GM13976 (cell line): ENCODE data around the gene SLK.
A peak's percentile ranks its signal among the peaks of the same experiment; 100 is the strongest.

Experiments used
- DNase-seq: peaks from one replicate; pipeline ENCODE4 v3.0.0; 2012; ENCODE audit warnings: low spot score
- in situ Hi-C: fragments of 300-500 bp; cut with MboI; formaldehyde crosslinking; loops from one replicate; pipeline ENCODE4 v1.12.0; 2022; ENCODE audit warnings: low sequenced_read_pairs, mixed read lengths, inconsistent platforms; ENCODE audit not compliant: unreplicated experiment
- TF ChIP-seq, protein P1 (sequence below): IDR thresholded peaks from 2 replicates; pipeline ENCODE4 v1.5.1; 2012; ENCODE audit warnings: borderline replicate concordance, mild to moderate bottlenecking; ENCODE audit not compliant: insufficient read depth; ENCODE audit errors: extremely low read depth, missing control alignments, control extremely low read depth

SLK gene

DNA sequence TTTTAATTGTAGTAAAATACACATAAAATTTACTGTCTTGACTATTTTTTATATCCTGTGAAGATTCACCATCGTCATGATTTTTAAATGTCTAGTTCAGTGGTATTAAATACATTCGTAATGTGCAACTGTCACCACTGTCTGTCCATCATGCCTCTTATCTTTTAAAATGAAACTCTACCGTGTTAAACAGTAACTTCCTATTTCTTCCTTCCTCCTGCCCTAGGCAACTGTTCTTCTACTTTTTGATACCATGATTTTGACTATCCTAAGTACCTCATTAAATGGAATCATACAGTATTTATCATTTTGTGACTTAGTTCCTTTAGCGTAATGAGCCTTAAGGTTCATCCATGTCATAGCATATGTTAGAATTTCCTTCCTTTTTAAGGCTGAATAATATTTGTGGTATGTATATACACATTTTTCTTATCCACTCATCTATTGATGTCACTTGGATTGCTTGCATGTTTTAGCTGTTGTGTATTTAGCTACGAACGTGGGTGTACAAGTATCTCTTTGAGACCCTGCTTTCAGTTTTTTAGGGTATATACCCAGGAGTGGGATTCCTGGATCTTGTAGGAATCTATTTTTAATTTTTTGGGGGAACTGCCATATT, 13.5 kb downstream of the SLK start:
- no peak for DNase-seq
- in situ Hi-C loops, result no loop called here
- TF ChIP-seq, protein P1, sequence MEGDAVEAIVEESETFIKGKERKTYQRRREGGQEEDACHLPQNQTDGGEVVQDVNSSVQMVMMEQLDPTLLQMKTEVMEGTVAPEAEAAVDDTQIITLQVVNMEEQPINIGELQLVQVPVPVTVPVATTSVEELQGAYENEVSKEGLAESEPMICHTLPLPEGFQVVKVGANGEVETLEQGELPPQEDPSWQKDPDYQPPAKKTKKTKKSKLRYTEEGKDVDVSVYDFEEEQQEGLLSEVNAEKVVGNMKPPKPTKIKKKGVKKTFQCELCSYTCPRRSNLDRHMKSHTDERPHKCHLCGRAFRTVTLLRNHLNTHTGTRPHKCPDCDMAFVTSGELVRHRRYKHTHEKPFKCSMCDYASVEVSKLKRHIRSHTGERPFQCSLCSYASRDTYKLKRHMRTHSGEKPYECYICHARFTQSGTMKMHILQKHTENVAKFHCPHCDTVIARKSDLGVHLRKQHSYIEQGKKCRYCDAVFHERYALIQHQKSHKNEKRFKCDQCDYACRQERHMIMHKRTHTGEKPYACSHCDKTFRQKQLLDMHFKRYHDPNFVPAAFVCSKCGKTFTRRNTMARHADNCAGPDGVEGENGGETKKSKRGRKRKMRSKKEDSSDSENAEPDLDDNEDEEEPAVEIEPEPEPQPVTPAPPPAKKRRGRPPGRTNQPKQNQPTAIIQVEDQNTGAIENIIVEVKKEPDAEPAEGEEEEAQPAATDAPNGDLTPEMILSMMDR, result no peak

DNA sequence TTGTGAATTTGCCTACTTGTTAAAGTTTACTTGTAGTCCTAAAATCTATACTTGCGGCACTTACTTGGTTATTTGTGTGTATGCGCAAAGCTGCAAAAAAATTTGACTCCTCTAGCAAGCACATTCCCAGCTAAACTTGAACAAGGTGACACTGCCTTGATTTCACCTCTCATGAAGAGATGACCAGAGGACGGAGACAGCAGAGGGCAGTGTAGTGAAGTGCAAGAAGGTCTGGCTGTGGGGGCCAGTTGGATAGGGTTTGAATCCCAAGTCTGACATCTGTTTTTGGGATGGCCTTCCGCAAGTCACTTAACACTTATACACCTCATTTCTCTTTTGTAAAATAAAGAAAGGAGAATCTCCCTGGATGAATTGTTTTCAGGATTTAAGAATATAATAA, 15.7 kb downstream of the SLK start:
- no peak for DNase-seq
- in situ Hi-C loops, result no loop called here
- TF ChIP-seq, protein P1, result peak; percentile 35

DNA sequence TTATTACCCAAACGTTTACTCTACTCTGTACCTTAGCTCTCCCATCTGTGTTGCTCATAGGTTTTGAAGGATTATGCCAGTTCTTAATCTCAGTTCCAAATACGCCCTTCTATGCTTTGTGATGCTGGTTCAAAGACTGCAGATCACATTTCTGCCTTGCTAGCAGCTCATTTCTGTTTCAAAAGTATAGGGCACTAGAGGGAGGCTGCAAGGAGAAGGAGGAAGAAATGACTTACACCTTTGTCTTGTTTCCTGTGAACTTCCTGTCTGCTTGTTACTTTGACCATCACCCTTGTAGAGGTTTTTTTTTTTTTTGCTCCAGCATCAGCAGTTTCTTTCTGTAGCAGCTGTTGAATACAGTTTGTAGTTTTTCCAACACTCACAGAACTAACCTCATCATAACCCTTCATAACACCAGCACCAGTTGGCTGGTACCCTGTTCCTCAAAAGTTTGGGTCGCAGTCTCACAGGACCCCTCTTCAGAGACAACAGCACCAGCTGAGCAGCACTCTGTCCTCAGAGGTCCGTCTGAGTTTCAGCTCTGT, 16.5 kb downstream of the SLK start:
- DNase-seq, result peak; percentile 40
- TF ChIP-seq, protein P1, result no peak
- in situ Hi-C loops, result no loop called here

DNA sequence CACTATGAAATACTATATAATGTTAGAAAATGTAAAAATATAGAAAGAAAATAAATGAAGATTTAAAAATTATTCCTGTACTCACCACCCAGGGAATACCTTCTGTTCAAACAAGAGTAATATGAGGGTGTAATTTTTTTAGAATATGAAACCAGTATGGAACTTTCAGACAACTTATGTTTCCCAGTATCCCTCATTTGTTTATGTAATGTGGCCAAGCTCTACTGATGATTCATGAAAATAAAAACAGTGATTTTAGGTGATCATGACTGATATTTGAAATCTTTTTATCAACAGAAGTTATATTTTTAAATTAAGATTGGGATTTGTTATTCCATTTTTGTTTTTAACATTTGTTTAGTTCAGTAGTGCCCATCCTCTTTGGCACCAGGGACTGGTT, 18.8 kb downstream of the SLK start:
- TF ChIP-seq, protein P1, result no peak
- in situ Hi-C loops, result no loop called here
- DNase-seq, result no peak

DNA sequence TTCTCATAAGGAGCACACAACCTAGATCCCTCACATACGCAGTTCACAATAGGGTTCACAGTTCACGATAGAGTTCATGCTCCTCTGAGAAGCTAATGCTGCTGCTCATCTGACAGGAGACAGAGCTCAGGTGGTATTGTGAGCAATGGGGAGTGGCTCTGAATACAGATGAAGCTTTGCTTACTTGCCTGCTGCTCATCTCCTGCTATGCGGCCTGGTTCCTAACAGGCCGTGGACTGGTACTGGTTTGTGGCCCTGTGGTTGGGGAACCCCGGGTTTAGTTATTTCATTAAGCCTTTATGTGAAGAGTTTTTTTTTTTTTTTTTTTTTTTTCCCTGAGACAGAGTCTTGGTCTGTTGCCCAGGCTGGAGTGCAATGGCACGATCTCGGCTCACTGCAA, 19.4 kb downstream of the SLK start:
- TF ChIP-seq, protein P1, result no peak
- in situ Hi-C loops, result no loop called here
- no peak for DNase-seq

DNA sequence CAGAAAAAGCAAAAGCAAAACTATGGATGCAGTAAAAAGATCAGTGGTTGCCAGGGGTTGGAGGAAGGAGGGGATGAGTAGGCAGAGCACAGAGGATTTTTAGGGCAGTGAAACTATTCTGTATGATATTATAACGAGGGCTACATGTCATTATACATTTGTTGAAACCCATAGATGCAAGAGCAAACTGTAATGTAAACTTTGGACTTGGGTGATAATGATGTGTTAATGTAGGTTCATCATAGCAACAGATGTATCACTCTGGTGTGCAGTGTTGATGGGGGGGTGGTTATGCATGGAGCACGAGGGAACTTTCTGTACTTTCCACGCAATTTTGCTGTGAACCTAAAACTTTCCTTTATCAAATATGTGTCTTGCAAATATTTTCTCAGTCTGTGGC, 23.2 kb downstream of the SLK start:
- in situ Hi-C loops, result no loop called here
- DNase-seq, result no peak
- TF ChIP-seq, protein P1, result no peak
